Neural cell (in vitro differentiated cells): Measurements from ENCODE around the gene LPCAT4. TPM values are rescaled to one million over a fixed set of nuclear protein-coding genes. Genes with fewer than 3 reads are reported as not detected.

Experiments
- H2AFZ ChIP-seq: fragments of 200-600, 300-800 bp; sonication (generic), shearing (Covaris generic); 2 replicates; pipeline ENCODE4 v1.6.0; 2014; ENCODE audit warnings: low read depth, mild to moderate bottlenecking, antibody characterized with exemption, low read length, moderate library complexity
- H3F3A ChIP-seq: fragments of 200-600 bp; shearing (Covaris generic); 2 replicates; pipeline ENCODE4 v1.6.1; 2016; ENCODE audit warnings: mild to moderate bottlenecking, moderate library complexity, mixed read lengths, antibody characterized with exemption, low read length; ENCODE audit not compliant: insufficient read depth, poor library complexity, severe bottlenecking
- H3K27ac ChIP-seq: fragments of 200-600, 300-800 bp; sonication (generic), shearing (Covaris generic); 2 replicates; pipeline ENCODE4 v1.5.1; 2014; ENCODE audit warnings: mild to moderate bottlenecking, low read length, moderate library complexity
- H3K27me3 ChIP-seq: fragments of 300-800, 200-600 bp; sonication (generic), shearing (Covaris generic); 2 replicates; pipeline ENCODE4 v1.6.0; 2014; ENCODE audit warnings: mild to moderate bottlenecking, low read depth, low read length, moderate library complexity; ENCODE audit not compliant: insufficient read depth
- H3K36me3 ChIP-seq: fragments of 300-800, 200-600 bp; sonication (generic), shearing (Covaris generic); 2 replicates; pipeline ENCODE4 v1.5.1; 2014; ENCODE audit warnings: mild to moderate bottlenecking, antibody characterized with exemption, low read length, moderate library complexity; ENCODE audit not compliant: insufficient read depth
- H3K4me2 ChIP-seq: fragments of 300-800, 200-600 bp; sonication (generic), shearing (Covaris generic); 2 replicates; pipeline ENCODE4 v1.6.0; 2014; ENCODE audit warnings: mild to moderate bottlenecking, low read length
- H3K4me3 ChIP-seq: fragments of 300-800, 200-600 bp; sonication (generic), shearing (Covaris generic); 2 replicates; pipeline ENCODE4 v1.5.1; 2014; ENCODE audit warnings: mild to moderate bottlenecking, low read length, moderate library complexity
- H3K79me2 ChIP-seq: fragments of 200-600 bp; shearing (Covaris generic); replicated peaks from 2 replicates; pipeline ENCODE4 v1.6.0; 2014; ENCODE audit warnings: mild to moderate bottlenecking, low read length, moderate library complexity; ENCODE audit not compliant: insufficient read depth
- H3K9ac ChIP-seq: fragments of 300-800, 200-600 bp; sonication (generic), shearing (Covaris generic); 2 replicates; pipeline ENCODE4 v1.6.1; 2016; ENCODE audit warnings: mild to moderate bottlenecking, low read length, mixed read lengths
- H3K9me2 ChIP-seq: fragments of 200-600 bp; shearing (Covaris generic); 2 replicates; pipeline ENCODE4 v1.6.1; 2016; ENCODE audit warnings: mild to moderate bottlenecking, low read length, mixed read lengths; ENCODE audit not compliant: insufficient read depth
- H3K9me3 ChIP-seq: fragments of 200-600, 300-800 bp; sonication (generic), shearing (Covaris generic); 2 replicates; pipeline ENCODE4 v1.6.1; 2016; ENCODE audit warnings: mild to moderate bottlenecking, mixed run types, low read length, moderate library complexity, mixed read lengths
- H4K20me1 ChIP-seq: fragments of 200-600 bp; shearing (Covaris generic); 2 replicates; pipeline ENCODE4 v1.6.1; 2016; ENCODE audit warnings: mild to moderate bottlenecking, mixed run types; ENCODE audit not compliant: insufficient read depth
- EP300 ChIP-seq: fragments of 450-650 bp; conservative IDR thresholded peaks from 2 replicates; pipeline ENCODE4 v1.6.1; 2014; ENCODE audit warnings: antibody characterized with exemption, mild to moderate bottlenecking, moderate library complexity; ENCODE audit not compliant: poor library complexity, severe bottlenecking
- EZH2 ChIP-seq: fragments of 200-600, 300-800 bp; shearing (Covaris generic), sonication (generic); IDR thresholded peaks from 2 replicates; pipeline ENCODE4 v1.6.1; 2014; ENCODE audit warnings: antibody characterized with exemption, low read length, borderline replicate concordance, mild to moderate bottlenecking; ENCODE audit not compliant: insufficient read depth, poor library complexity, severe bottlenecking
- MXI1 ChIP-seq: fragments of 450-650 bp; conservative IDR thresholded peaks from 2 replicates; pipeline ENCODE4 v1.6.1; 2014; ENCODE audit warnings: antibody characterized with exemption, mild to moderate bottlenecking; ENCODE audit not compliant: poor library complexity, severe bottlenecking
- POLR2AphosphoS5 ChIP-seq: IDR thresholded peaks from 2 replicates; pipeline ENCODE4 v1.6.1; 2012
- RAD21 ChIP-seq: fragments of 450-650 bp; conservative IDR thresholded peaks from 2 replicates; pipeline ENCODE4 v1.6.1; 2014; ENCODE audit warnings: antibody characterized with exemption, mild to moderate bottlenecking, moderate library complexity
- SMC3 ChIP-seq: fragments of 450-650 bp; conservative IDR thresholded peaks from 2 replicates; pipeline ENCODE4 v1.6.1; 2014; ENCODE audit warnings: antibody characterized with exemption, mild to moderate bottlenecking, moderate library complexity; ENCODE audit not compliant: poor library complexity
- TAF1 ChIP-seq: IDR thresholded peaks from 2 replicates; pipeline ENCODE4 v1.6.1; 2012; ENCODE audit warnings: low read depth
- polyA plus RNA-seq: library from polyadenylated mRNA; depleted of rRNA; stranded (reverse); fragments of >200 nt; gene quantifications from 2 replicates; pipeline ENCODE4 v1.2.3, GENCODE V29; 2014
- TF ChIP-seq, protein P1 (sequence below): IDR thresholded peaks from 2 replicates; pipeline ENCODE4 v1.6.1; 2012; ENCODE audit warnings: borderline replicate concordance
- TF ChIP-seq, protein P2 (sequence below): fragments of 450-650 bp; IDR thresholded peaks from 2 replicates; pipeline ENCODE4 v1.5.1; 2014; ENCODE audit warnings: antibody characterized with exemption, mild to moderate bottlenecking, moderate library complexity; ENCODE audit not compliant: poor library complexity, severe bottlenecking

Gene LPCAT4
- polyA plus RNA-seq, 1 donor from 2014 or later, result 76.7 TPM

DNA sequence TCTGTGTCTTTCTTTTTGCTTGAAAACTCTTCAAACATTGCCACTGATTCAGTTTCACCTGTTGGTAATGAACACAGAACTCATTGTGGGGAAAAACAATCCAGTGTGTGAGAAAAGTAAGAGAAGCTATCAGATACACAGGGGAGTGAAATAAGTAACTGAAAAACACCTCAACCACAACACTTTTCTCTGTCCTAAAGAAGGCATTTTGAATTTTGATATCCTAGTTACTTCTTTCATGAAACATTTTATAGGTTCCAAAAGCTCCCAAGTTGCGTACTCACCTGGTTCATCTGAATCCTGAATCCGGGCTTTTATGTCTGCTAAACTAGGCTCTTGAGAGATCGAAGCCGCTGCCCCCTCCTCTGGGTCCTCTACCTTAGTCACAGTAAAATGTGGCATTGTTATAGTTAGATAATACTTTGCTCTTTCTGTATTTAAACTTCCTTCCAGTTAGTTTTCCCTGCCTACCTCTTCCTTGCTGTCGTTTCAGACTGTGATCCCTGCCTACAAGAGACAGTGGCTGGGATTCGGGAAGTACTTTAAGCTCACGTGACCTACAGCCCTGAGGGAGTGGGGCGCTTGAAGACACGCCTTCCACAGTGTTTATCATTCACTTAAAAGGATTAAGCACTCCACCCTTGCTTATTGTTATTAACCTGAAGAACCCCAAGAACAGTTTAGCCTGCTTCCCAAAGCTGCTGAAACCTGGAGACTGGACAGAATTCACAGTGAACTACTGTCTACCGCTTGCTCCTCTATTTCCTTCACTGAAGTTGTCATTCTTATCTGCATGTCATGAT, 48.5 kb downstream of the LPCAT4 start:
- TF ChIP-seq EP300 (no peak), RAD21 (no peak), EZH2 (no peak), MXI1 (no peak), POLR2AphosphoS5 (no peak), SMC3 (no peak), TAF1 (no peak)
- TF ChIP-seq, protein P1, sequence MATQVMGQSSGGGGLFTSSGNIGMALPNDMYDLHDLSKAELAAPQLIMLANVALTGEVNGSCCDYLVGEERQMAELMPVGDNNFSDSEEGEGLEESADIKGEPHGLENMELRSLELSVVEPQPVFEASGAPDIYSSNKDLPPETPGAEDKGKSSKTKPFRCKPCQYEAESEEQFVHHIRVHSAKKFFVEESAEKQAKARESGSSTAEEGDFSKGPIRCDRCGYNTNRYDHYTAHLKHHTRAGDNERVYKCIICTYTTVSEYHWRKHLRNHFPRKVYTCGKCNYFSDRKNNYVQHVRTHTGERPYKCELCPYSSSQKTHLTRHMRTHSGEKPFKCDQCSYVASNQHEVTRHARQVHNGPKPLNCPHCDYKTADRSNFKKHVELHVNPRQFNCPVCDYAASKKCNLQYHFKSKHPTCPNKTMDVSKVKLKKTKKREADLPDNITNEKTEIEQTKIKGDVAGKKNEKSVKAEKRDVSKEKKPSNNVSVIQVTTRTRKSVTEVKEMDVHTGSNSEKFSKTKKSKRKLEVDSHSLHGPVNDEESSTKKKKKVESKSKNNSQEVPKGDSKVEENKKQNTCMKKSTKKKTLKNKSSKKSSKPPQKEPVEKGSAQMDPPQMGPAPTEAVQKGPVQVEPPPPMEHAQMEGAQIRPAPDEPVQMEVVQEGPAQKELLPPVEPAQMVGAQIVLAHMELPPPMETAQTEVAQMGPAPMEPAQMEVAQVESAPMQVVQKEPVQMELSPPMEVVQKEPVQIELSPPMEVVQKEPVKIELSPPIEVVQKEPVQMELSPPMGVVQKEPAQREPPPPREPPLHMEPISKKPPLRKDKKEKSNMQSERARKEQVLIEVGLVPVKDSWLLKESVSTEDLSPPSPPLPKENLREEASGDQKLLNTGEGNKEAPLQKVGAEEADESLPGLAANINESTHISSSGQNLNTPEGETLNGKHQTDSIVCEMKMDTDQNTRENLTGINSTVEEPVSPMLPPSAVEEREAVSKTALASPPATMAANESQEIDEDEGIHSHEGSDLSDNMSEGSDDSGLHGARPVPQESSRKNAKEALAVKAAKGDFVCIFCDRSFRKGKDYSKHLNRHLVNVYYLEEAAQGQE, result no peak
- TF ChIP-seq, protein P2, sequence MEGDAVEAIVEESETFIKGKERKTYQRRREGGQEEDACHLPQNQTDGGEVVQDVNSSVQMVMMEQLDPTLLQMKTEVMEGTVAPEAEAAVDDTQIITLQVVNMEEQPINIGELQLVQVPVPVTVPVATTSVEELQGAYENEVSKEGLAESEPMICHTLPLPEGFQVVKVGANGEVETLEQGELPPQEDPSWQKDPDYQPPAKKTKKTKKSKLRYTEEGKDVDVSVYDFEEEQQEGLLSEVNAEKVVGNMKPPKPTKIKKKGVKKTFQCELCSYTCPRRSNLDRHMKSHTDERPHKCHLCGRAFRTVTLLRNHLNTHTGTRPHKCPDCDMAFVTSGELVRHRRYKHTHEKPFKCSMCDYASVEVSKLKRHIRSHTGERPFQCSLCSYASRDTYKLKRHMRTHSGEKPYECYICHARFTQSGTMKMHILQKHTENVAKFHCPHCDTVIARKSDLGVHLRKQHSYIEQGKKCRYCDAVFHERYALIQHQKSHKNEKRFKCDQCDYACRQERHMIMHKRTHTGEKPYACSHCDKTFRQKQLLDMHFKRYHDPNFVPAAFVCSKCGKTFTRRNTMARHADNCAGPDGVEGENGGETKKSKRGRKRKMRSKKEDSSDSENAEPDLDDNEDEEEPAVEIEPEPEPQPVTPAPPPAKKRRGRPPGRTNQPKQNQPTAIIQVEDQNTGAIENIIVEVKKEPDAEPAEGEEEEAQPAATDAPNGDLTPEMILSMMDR, result no peak
- H3K4me2 ChIP-seq, result no peak overlapping the region
- no peaks in the 10 kb centered on the region for H3K36me3 ChIP-seq
- no peaks in the 10 kb centered on the region for H3K9me3 ChIP-seq
- no peaks in the 10 kb centered on the region for H3K9me2 ChIP-seq
- H3K27ac ChIP-seq, result no peak overlapping the region
- H2AFZ ChIP-seq, result no peak overlapping the region
- no peak overlapping the region for H3K9ac ChIP-seq
- H3K4me3 ChIP-seq, result peak overlapping the region; percentile 30
- H3K79me2 ChIP-seq, result no peaks in the 10 kb centered on the region
- H3F3A ChIP-seq, result no peaks in the 10 kb centered on the region
- no peaks in the 10 kb centered on the region for H4K20me1 ChIP-seq
- H3K27me3 ChIP-seq, result no peaks in the 10 kb centered on the region

DNA sequence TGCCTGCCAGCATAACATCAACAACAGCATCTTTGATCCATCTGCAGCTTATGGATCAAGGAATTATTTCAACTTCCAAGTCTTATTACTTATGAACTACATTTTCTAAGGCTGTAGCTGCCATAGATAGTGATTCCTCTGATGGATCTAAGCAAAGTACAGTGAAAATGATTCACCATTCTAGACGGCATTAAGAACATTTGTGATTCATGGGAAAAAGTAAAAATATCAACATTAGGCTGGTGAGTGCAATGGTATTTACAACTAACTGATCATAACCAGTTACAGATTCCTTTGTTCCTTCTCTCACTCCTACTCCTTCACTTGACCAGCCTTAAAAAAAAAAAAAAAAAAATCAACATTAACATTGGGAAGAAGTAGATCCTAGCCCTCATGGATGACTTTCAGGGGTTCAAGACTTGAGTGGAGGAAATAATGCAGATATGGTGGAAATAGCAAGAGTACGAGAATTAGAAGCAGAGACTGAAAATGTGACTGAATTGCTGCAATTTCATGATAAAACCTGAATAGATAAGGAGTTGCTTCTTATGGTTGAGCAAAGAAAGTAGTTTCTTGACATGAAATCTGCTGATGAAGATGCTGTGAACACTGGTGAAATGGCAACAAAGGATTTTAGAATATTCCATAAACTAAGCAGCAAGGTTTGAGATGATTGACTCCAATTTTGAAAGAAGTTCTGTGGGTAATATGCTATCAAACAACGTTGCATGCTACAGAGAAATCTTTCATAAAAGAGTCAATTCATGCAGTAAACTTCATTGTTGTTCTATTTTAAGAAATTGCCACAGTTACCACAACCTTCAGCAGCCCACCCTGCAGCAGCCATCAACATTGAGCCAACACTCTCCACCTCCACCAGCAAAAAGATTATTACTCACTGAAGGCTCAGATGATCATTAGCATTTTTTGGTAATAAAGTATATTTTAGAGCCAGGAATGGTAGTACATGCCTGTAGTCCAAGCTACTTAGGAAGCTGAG, 52.2 kb downstream of the LPCAT4 start:
- Histone ChIP-seq H3K27me3 (no peaks in the 10 kb centered on the region), H3K9ac (no peak overlapping the region), H3K27ac (no peak overlapping the region), H3K9me2 (no peaks in the 10 kb centered on the region), H2AFZ (no peak overlapping the region), H3K36me3 (no peaks in the 10 kb centered on the region), H3F3A (no peaks in the 10 kb centered on the region), H3K4me2 (no peak overlapping the region), H3K79me2 (no peaks in the 10 kb centered on the region), H3K4me3 (no peak overlapping the region), H3K9me3 (no peaks in the 10 kb centered on the region), H4K20me1 (no peaks in the 10 kb centered on the region)
- TF ChIP-seq SMC3 (no peak), EP300 (no peak), TAF1 (no peak), RAD21 (no peak), MXI1 (no peak), EZH2 (no peak), POLR2AphosphoS5 (no peak)
- TF ChIP-seq, protein P1, result no peak
- TF ChIP-seq, protein P2, result no peak
